ENCODE results near the gene ITIH5. TPM values are rescaled to one million over a fixed set of nuclear protein-coding genes. Genes with fewer than 3 reads are reported as not detected.

The ITIH5 gene
- total and polyA plus RNA-seq, 2 of the 13 experiments (the other 11 are each of a cell fraction or from before 2014, with no cell fraction given): 4.7 to 8.9 TPM

DNA sequence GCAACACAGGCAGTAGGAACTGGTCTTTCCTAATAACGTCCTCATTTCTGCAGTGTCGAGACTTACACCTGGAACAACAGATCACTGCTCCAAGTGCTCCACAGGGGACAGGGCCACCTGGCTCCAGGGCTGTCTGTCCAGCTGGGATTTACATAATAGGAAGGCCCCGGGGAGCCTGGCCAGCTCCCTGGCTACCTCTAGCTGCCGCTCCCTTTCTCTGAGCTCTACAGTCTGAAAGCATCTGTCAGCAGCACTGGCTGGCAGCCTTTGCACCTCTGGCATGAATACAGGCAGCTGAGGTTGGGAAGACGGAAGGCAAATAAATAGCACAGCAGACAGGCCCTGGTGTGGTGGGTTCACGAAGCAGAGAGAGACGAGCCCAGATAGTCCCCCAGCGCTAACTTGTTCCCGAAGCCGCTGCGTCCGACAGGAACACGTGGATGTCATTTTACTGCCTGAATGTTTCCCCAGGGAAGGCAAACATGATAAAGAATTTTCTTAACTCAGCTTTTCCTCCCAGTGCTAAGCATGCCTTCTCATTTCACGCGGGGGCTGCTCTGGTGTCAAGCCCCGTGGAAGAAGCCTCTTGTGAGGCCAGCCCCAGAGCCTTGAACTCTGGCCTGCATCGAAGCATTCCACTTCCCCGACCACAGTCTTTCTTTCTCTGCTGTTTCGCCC lies 105.4 kb downstream of the ITIH5 start:
- Histone ChIP-seq H3K36me3 (replicated peaks in 1 of 2; ENCODE audit: control insufficient read depth in 1 of 2, insufficient read depth in 2 of 2, low read length in 2 of 2) (no peaks in the 10 kb centered on the region), H3K4me3 (replicated peaks in 1 of 3; ENCODE audit: insufficient read depth in 1 of 3, low read depth in 2 of 3, low read length in 3 of 3) (peak overlapping the region; percentile 7 to 56 (median 15)), H3K79me2 (ENCODE audit: insufficient read depth, low read length) (no peaks in the 10 kb centered on the region), H3K4me2 (ENCODE audit: low read depth, low read length) (peak overlapping the region; percentile 92), H2AFZ (ENCODE audit: low read length) (no peak overlapping the region), H4K20me1 (ENCODE audit: insufficient read depth, low read length) (no peaks in the 10 kb centered on the region), H3K27ac (ENCODE audit: extremely low read length, insufficient read depth, low read length) (no peak overlapping the region), H3K9me3 (ENCODE audit: low read length) (no peaks in the 10 kb centered on the region), H3K27me3 (ENCODE audit: control insufficient read depth in 1 of 2, insufficient read depth in 2 of 2, low read length in 2 of 2) (no peaks in the 10 kb centered on the region), H3K9ac (ENCODE audit: insufficient read depth, low read depth, low read length) (peak overlapping the region; percentile 9; the same call in 1 of the 2 replicates), H3K4me1 (ENCODE audit: insufficient read depth, low read length) (peaks cover 27% of the 10 kb centered on the region)
- CTCF ChIA-PET (ENCODE audit: low intra/inter-chr PET ratio, low total read pairs): interaction anchor here (1.2 kb wide), 1 partner anchor 36 kb away, joined by 4 read pairs; no protein-coding TSS in a partner anchor
- in situ Hi-C loops (cut with HindIII; ENCODE audit: extremely low pct_ligation_motif_present, low pct_unique_long_range_greater_than_20kb) (no loop called here), intact Hi-C loops (cut with micrococcal nuclease; ENCODE audit: unreplicated experiment) (loop anchor here (2.0 kb wide), 1 partner anchor 29 kb away; no protein-coding TSS in a partner anchor)
- WGBS (ENCODE audit: low lambda C conversion rate): under 1% methylated on average over 18 of the region's 19 CpGs
- DNase-seq (ENCODE audit: low spot score) (peak; percentile 49), ATAC-seq (peak; percentile 95), FAIRE-seq (peak; percentile 40)
- BruUV-seq (replicated peaks): no TSS peak
- POLR2A ChIA-PET: interaction anchor here (0.8 to 1.6 kb wide), 9 partner anchors 10 to 141 kb away, joined by 3 to 14 read pairs (median 6); partner anchors contain the start of gene ITIH2
- TF ChIP-seq STAG1 (CRISPR knock-in tag; IDR thresholded peaks at IDR 0.05) (peak; percentile 21), JUN (CRISPR knock-in tag; IDR thresholded peaks at IDR 0.05) (no peak), FOSL2 (CRISPR knock-in tag; IDR thresholded peaks at IDR 0.05) (no peak), XRCC5 (optimal IDR thresholded peaks at IDR 0.05; ENCODE audit: low read length) (peak; percentile 16), ZFY (CRISPR knock-in tag; IDR thresholded peaks at IDR 0.05) (0 out of 2 replicates have a peak, but pooled peaks have one; percentile 17), ZFX (CRISPR knock-in tag; IDR thresholded peaks at IDR 0.05; ENCODE audit: low read depth) (peak; percentile 24; the same call in 1 of the 2 replicates), ZNF282 (IDR thresholded peaks at IDR 0.05; ENCODE audit: partially characterized antibody) (no peak), TBP (CRISPR knock-in tag; IDR thresholded peaks at IDR 0.05) (no peak), SALL1 (CRISPR knock-in tag; IDR thresholded peaks at IDR 0.05) (0 out of 2 replicates have a peak, but pooled peaks have one; percentile 33), SAP130 (CRISPR knock-in tag; IDR thresholded peaks at IDR 0.05; ENCODE audit: low read depth) (peak; percentile 34; the same call in 1 of the 2 replicates), ZNF501 (CRISPR knock-in tag; IDR thresholded peaks at IDR 0.05) (peak; percentile 36; the same call in 1 of the 2 replicates), EEA1 (CRISPR knock-in tag; IDR thresholded peaks at IDR 0.05; ENCODE audit: borderline replicate concordance) (no peak), CC2D1A (CRISPR knock-in tag; IDR thresholded peaks at IDR 0.05) (no peak)
- TF ChIP-seq, protein P1, sequence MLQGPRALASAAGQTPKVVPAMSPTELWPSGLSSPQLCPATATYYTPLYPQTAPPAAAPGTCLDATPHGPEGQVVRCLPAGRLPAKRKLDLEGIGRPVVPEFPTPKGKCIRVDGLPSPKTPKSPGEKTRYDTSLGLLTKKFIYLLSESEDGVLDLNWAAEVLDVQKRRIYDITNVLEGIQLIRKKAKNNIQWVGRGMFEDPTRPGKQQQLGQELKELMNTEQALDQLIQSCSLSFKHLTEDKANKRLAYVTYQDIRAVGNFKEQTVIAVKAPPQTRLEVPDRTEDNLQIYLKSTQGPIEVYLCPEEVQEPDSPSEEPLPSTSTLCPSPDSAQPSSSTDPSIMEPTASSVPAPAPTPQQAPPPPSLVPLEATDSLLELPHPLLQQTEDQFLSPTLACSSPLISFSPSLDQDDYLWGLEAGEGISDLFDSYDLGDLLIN (CRISPR knock-in tag; IDR thresholded peaks at IDR 0.05; ENCODE audit: borderline replicate concordance): no peak
- TF ChIP-seq, protein P2, sequence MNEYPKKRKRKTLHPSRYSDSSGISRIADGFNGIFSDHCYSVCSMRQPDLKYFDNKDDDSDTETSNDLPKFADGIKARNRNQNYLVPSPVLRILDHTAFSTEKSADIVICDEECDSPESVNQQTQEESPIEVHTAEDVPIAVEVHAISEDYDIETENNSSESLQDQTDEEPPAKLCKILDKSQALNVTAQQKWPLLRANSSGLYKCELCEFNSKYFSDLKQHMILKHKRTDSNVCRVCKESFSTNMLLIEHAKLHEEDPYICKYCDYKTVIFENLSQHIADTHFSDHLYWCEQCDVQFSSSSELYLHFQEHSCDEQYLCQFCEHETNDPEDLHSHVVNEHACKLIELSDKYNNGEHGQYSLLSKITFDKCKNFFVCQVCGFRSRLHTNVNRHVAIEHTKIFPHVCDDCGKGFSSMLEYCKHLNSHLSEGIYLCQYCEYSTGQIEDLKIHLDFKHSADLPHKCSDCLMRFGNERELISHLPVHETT (CRISPR knock-in tag; conservative IDR thresholded peaks at IDR 0.05): no peak
- TF ChIP-seq, protein P3, sequence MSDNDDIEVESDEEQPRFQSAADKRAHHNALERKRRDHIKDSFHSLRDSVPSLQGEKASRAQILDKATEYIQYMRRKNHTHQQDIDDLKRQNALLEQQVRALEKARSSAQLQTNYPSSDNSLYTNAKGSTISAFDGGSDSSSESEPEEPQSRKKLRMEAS (IDR thresholded peaks at IDR 0.05): peak; percentile 47; the same call in 1 of the 2 replicates
- TF ChIP-seq, protein P4, sequence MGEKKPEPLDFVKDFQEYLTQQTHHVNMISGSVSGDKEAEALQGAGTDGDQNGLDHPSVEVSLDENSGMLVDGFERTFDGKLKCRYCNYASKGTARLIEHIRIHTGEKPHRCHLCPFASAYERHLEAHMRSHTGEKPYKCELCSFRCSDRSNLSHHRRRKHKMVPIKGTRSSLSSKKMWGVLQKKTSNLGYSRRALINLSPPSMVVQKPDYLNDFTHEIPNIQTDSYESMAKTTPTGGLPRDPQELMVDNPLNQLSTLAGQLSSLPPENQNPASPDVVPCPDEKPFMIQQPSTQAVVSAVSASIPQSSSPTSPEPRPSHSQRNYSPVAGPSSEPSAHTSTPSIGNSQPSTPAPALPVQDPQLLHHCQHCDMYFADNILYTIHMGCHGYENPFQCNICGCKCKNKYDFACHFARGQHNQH (CRISPR knock-in tag; IDR thresholded peaks at IDR 0.05): peak; percentile 45; the same call in 1 of the 2 replicates
- TF ChIP-seq, protein P5, sequence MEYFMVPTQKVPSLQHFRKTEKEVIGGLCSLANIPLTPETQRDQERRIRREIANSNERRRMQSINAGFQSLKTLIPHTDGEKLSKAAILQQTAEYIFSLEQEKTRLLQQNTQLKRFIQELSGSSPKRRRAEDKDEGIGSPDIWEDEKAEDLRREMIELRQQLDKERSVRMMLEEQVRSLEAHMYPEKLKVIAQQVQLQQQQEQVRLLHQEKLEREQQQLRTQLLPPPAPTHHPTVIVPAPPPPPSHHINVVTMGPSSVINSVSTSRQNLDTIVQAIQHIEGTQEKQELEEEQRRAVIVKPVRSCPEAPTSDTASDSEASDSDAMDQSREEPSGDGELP (IDR thresholded peaks at IDR 0.05; ENCODE audit: borderline replicate concordance, low read depth): peak; percentile 71
